ENCODE results near the gene ANKRD52.

DNA sequence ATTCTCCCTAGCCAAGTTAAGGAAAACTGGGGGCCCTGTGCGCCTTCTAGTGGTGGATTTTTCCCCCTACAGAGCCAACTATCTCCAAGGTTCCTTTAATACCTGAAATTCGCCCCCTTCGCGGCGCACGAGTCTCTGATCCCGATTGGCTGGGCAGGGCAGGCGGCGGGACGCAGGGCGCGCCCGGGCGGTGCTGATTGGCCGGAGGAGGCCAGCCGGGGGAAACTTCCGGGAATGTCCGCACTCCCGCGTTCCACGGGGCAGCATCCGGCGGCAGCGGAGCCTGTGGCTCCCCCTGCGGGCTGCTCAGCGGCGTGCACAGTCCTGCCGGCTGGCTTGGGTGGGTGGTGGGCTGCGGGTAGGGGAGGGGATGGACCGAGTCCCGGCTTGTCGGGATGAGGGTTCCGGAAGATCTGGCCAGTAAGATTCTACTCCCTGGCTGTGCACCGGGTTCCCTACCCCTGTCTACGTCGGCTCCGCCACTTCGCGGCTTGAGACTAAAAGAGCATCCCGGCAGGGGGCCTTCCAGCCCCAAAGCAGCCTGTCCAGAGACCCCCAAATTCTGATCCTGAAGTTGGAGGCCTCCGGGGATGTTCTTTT is 34.0 kb downstream of the ANKRD52 start, which contains the start of gene NABP2:
- TF ChIP-seq, protein P1, sequence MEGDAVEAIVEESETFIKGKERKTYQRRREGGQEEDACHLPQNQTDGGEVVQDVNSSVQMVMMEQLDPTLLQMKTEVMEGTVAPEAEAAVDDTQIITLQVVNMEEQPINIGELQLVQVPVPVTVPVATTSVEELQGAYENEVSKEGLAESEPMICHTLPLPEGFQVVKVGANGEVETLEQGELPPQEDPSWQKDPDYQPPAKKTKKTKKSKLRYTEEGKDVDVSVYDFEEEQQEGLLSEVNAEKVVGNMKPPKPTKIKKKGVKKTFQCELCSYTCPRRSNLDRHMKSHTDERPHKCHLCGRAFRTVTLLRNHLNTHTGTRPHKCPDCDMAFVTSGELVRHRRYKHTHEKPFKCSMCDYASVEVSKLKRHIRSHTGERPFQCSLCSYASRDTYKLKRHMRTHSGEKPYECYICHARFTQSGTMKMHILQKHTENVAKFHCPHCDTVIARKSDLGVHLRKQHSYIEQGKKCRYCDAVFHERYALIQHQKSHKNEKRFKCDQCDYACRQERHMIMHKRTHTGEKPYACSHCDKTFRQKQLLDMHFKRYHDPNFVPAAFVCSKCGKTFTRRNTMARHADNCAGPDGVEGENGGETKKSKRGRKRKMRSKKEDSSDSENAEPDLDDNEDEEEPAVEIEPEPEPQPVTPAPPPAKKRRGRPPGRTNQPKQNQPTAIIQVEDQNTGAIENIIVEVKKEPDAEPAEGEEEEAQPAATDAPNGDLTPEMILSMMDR (IDR thresholded peaks at IDR 0.05), result peak; percentile 79 to 96 (median 92)
- peak in 2 of 3 donors; percentile 63 to 65 for TF ChIP-seq POLR2A (IDR thresholded peaks at IDR 0.05)
